Transverse colon (tissue), 4 donors: ENCODE measurements around the gene INHBC. TPM values are rescaled to one million over a fixed set of nuclear protein-coding genes. Genes with fewer than 3 reads are reported as not detected.
"Not testable (repeated sequence)": the region's sequence is repeated elsewhere in the genome, so short reads cannot be mapped to it uniquely, and the experiment has no call there.

ENCODE experiments used
- DNase-seq: peaks from one replicate; pipeline ENCODE4 v3.0.0-alpha.2; 2019
- H3K27ac ChIP-seq, 4 donors: fragments of 200-600 bp; sonication (generic); 2 replicates each; pipeline ENCODE4 v1.5.1; 2016 to 2018; ENCODE audit warnings: inconsistent platforms in 4 of 4
- H3K27me3 ChIP-seq: fragments of 200-600 bp; sonication (generic); 2 replicates; pipeline ENCODE4 v1.5.1; 2017; ENCODE audit warnings: inconsistent platforms
- H3K36me3 ChIP-seq, 4 donors: fragments of 200-600 bp; sonication (generic); 2 replicates each; pipeline ENCODE4 v1.5.1; 2017 to 2019; ENCODE audit warnings: inconsistent platforms in 4 of 4
- H3K4me1 ChIP-seq, 4 donors: fragments of 200-600 bp; sonication (generic); 2 replicates each; pipeline ENCODE4 v1.5.1; 2017 to 2020; ENCODE audit warnings: inconsistent platforms in 4 of 4
- H3K4me3 ChIP-seq, 4 donors: fragments of 200-600 bp; sonication (generic); 1 replicate in 1 of 4; 2 replicates in 3 of 4; pipeline versions ENCODE4 v1.5.1 to v1.6.1; 2017 to 2019; ENCODE audit warnings: inconsistent platforms in 4 of 4
- H3K9me3 ChIP-seq, 2 donors: fragments of 200-600 bp; sonication (generic); 2 replicates each; pipeline ENCODE4 v1.5.1; 2017 to 2019; ENCODE audit warnings: inconsistent platforms in 2 of 2
- CTCF ChIP-seq, 5 experiments: fragments of 200-600 bp in 3 of 5; fragments of 450-650 bp in 2 of 5; sonication (generic) in 3 of 5; IDR thresholded peaks; 1 replicate in 2 of 5; 2 replicates in 3 of 5; pipeline ENCODE4 v1.5.1; 2016 to 2017; ENCODE audit warnings: antibody characterized with exemption in 5 of 5, inconsistent platforms in 3 of 5, mild to moderate bottlenecking in 2 of 5, moderate library complexity in 1 of 5
- EP300 ChIP-seq: sonication (generic); formaldehyde crosslinking; IDR thresholded peaks from one replicate; pipeline ENCODE4 v1.6.1; 2017; ENCODE audit warnings: antibody characterized with exemption, low read depth
- POLR2A ChIP-seq: fragments of 450-650 bp; IDR thresholded peaks from one replicate; pipeline ENCODE4 v1.6.1; 2016; ENCODE audit warnings: antibody characterized with exemption, mild to moderate bottlenecking, moderate library complexity
- POLR2AphosphoS5 ChIP-seq, 3 donors: sonication (generic); formaldehyde crosslinking; IDR thresholded peaks; one replicate each; pipeline ENCODE4 v1.6.1; 2016; ENCODE audit warnings: antibody characterized with exemption in 3 of 3
- WGBS, 2 donors: methylation state at CpG; one replicate each; pipeline ENCODE4 v1.1.5; 2018; ENCODE audit warnings: low coverage in 1 of 2; 5-methylcytosine and 5-hydroxymethylcytosine counted together
- in situ Hi-C, 4 donors: fragments of 200-750 bp; cut with MboI; loops; one replicate each; pipeline versions ENCODE4 v1.15.0 to v1.15.1; 2017; ENCODE audit warnings: low sequenced_read_pairs in 3 of 4, low pct_ligation_motif_present in 1 of 4, low pct_unique_long_range_greater_than_20kb in 1 of 4
- intact Hi-C: fragments of 100-400 bp; cut with DNase I; formaldehyde crosslinking; loops from one replicate; pipeline ENCODE4 v1.15.1; 2023; ENCODE audit warnings: low total_unique reads
- total RNA-seq, 4 donors: library from RNA; depleted of rRNA; stranded (reverse); fragments of >200 nt; gene quantifications; one replicate each; pipeline ENCODE4 v1.1.0, GENCODE V29; 2016

Gene INHBC
- total RNA-seq, 4 donors from 2014 or later: not detected

- no peak for DNase-seq
- intact Hi-C loops: no loop called here
- TF ChIP-seq POLR2A (no peak), CTCF (IDR thresholded peaks at IDR 0.05) (no peak), POLR2AphosphoS5 (IDR thresholded peaks at IDR 0.05) (no peak), EP300 (no peak)
- WGBS, 2 donors: 81 to 85% methylated on average over 3 to 5 of the region's 5 CpGs
- Histone ChIP-seq H3K4me3 (peak overlapping the region in 2 of 4 donors; percentile 63 to 81), H3K27me3 (no peaks in the 10 kb centered on the region), H3K9me3 (no peaks in the 10 kb centered on the region), H3K36me3 (peaks cover 0 to 21% (median 8%) of the 10 kb centered on the region in 4 donors), H3K4me1 (peaks cover 8 to 16% (median 14%) of the 10 kb centered on the region in 4 donors), H3K27ac (peak overlapping the region in 1 of 4 donors; percentile 87)
- in situ Hi-C loops: no loop called here
Measured at GRCh38 chr12:57489157-57489641, 54.6 kb downstream of the INHBC start.

- in situ Hi-C loops: no loop called here
- H3K27me3 ChIP-seq: no peaks in the 10 kb centered on the region
- intact Hi-C loops: no loop called here
- H3K36me3 ChIP-seq: peaks cover 0 to 21% (median 8%) of the 10 kb centered on the region in 4 donors
- 94 to 100% methylated on average over 3 to 4 of the region's 4 CpGs for WGBS, 2 donors
- TF ChIP-seq POLR2AphosphoS5 (IDR thresholded peaks at IDR 0.05): no peak
- no peak for TF ChIP-seq CTCF (IDR thresholded peaks at IDR 0.05)
- no peak for TF ChIP-seq POLR2A
- no peak for TF ChIP-seq EP300
- no peak for DNase-seq
- H3K9me3 ChIP-seq: no peaks in the 10 kb centered on the region
- H3K4me3 ChIP-seq: no peak overlapping the region
- H3K27ac ChIP-seq: no peak overlapping the region
- H3K4me1 ChIP-seq: peaks cover 8 to 16% (median 14%) of the 10 kb centered on the region in 4 donors
Measured at GRCh38 chr12:57490126-57490525, 55.5 kb downstream of the INHBC start.

- Histone ChIP-seq H3K9me3 (no peaks in the 10 kb centered on the region), H3K4me3 (no peak overlapping the region), H3K4me1 (peaks cover 8 to 16% (median 14%) of the 10 kb centered on the region in 4 donors), H3K27me3 (no peaks in the 10 kb centered on the region), H3K27ac (no peak overlapping the region), H3K36me3 (peaks cover 0 to 21% (median 8%) of the 10 kb centered on the region in 4 donors)
- 76 to 90% methylated on average over 5 to 15 of the region's 15 CpGs for WGBS, 2 donors
- TF ChIP-seq POLR2A (no peak), EP300 (no peak)
- intact Hi-C loops: no loop called here
- no peak for DNase-seq
- in situ Hi-C loops: no loop called here
Measured at GRCh38 chr12:57491393-57492280, 57.1 kb downstream of the INHBC start.

GRCh38 chr12:57495051-57495701 is 60.6 kb downstream of the INHBC start:
- H3K27ac ChIP-seq, DNase-seq, H3K4me3 ChIP-seq, in situ Hi-C loops, H3K9me3 ChIP-seq, H3K27me3 ChIP-seq, H3K4me1 ChIP-seq, intact Hi-C loops: not testable (repeated sequence)
- peaks cover 0 to 27% (median 11%) of the 10 kb centered on the region in 4 donors for H3K36me3 ChIP-seq
- WGBS, 2 donors: 91% methylated on average over 37 of the region's 48 CpGs; no CpG with 5 or more reads in 1 of the 2 donors

GRCh38 chr12:57496822-57497221 is 62.2 kb downstream of the INHBC start:
- in situ Hi-C loops (no loop called here), intact Hi-C loops (no loop called here)
- no peaks in the 10 kb centered on the region for H3K4me1 ChIP-seq

More at GRCh38 chr12:57496822-57497221, 62.2 kb downstream of the INHBC start:
- H3K27ac ChIP-seq: no peak overlapping the region
- DNase-seq: no peak
- H3K36me3 ChIP-seq: peaks cover 0 to 29% (median 11%) of the 10 kb centered on the region in 4 donors
- no peak overlapping the region for H3K4me3 ChIP-seq
- no peaks in the 10 kb centered on the region for H3K27me3 ChIP-seq
- H3K9me3 ChIP-seq: no peaks in the 10 kb centered on the region
- TF ChIP-seq EP300: no peak
- TF ChIP-seq POLR2A: no peak
- TF ChIP-seq POLR2AphosphoS5 (IDR thresholded peaks at IDR 0.05): no peak
- TF ChIP-seq CTCF (IDR thresholded peaks at IDR 0.05): no peak
